Measurements from ENCODE around the gene SPOPL.
A peak's percentile ranks its signal among the peaks of the same experiment; 100 is the strongest.
"Not testable (repeated sequence)": the region's sequence is repeated elsewhere in the genome, so short reads cannot be mapped to it uniquely, and the experiment has no call there.

Gene SPOPL

GRCh38 chr2:138534791-138535190 is 33.2 kb downstream of the SPOPL start:
- DNase-seq: no peak

DNA sequence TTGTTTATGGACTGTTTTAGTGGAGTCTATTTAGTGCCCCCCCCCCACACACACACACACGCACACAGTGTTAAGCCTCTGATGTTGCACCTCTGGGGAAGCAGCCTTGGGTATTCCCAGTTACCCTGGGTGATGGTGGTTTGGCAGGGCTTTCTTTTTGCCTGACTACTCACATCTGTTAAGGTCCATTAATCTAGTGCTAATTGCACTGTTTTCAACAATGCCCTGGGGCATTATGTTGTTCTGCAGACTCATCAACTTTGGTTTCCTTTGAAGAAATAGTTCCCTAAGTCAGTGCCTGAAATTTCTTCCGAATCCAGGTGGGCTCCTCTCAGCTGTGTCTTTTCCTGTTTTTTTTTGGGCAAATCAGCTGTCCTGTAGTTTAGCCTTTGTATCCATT is 34.7 kb downstream of the SPOPL start:
- peak; percentile 73 for DNase-seq

GRCh38 chr2:138536740-138537139 is 35.2 kb downstream of the SPOPL start:
- DNase-seq: no peak

DNA sequence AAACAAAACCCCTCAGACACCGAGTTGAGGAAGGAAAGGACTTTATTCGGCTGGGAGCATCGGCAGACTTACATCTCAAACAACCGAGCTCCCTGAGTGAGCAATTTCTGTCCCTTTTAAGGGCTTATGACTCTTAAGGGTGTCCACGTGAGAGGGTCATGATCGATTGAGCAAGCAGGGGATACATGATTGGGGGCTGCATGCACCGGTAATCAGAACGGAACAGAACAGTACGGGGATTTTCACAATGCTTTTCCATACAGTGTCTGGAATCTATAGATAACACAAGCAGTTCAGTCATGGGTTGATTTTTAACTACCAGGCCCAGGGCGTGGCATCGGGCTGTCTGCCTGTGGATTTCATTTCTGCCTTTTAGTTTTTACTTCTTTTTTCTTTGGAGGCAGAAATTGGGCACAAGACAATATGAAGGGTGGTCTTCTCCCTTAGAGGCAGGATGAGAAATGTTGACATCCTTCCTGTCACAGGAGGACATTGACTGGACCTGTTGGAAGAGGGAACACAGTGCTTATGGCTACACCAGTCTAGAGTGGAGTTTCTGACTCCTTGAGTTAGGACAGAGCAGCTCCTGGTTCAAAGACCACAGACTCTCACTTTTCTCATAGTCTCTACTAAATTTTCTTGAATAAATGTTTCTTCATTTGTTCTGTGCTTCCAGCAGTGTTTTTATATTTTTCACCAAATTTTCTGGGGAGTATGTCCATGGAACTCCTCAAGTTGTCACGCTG is 35.8 kb downstream of the SPOPL start:
- no peak for DNase-seq

- not testable (repeated sequence) for DNase-seq
Measured at GRCh38 chr2:138544206-138544605, 42.6 kb downstream of the SPOPL start.

GRCh38 chr2:138548796-138549195 is 47.2 kb downstream of the SPOPL start:
- DNase-seq: no peak

- no peak for DNase-seq
Measured at GRCh38 chr2:138550172-138550571, 48.6 kb downstream of the SPOPL start.

DNA sequence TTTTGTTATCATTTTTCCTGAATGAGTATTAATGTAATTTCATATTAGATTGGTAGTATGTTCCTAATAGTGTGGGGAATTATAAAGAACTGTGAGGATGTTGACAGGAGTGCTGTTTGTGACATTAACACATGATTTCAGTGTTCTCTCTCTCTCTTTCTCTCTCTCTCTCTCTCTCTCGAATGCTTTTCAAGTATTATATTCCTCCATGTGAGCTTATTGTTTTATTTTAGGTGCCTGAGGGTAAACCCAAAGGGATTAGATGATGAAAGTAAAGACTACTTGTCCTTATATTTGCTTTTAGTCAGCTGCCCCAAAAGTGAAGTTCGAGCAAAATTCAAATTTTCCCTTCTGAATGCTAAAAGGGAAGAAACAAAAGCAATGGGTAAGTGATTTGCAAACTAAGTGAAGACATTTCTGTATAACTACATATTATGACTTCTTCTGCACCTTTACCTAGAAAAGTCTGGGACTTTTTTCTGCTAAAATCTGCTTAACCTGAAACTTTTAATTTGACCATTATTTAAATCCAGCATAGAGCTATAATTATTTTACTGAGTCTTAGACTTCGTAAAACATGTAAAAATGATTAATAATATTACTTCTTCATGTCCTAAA is 49.2 kb downstream of the SPOPL start:
- no peak for DNase-seq

DNA sequence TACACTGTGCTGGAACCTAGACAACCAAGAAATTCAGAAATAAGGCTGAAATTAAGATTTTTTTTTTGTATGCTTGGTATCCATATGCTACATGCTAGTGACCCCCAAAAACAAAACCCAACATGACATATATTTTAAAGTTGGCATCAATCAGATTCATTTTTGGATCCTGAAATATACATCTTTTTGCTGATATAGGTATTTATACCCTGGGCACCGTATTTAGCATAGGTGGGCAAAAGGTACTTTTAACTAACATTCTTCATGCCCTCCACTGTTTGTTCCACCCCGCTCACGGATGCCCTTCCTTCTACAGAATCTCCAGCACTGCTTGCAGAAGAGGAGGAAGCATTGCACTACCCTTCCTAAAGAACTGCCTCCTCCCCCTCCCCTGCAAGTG is 52.6 kb downstream of the SPOPL start:
- no peak for DNase-seq

GRCh38 chr2:138559641-138560040 is 58.1 kb downstream of the SPOPL start:
- DNase-seq: no peak

DNA sequence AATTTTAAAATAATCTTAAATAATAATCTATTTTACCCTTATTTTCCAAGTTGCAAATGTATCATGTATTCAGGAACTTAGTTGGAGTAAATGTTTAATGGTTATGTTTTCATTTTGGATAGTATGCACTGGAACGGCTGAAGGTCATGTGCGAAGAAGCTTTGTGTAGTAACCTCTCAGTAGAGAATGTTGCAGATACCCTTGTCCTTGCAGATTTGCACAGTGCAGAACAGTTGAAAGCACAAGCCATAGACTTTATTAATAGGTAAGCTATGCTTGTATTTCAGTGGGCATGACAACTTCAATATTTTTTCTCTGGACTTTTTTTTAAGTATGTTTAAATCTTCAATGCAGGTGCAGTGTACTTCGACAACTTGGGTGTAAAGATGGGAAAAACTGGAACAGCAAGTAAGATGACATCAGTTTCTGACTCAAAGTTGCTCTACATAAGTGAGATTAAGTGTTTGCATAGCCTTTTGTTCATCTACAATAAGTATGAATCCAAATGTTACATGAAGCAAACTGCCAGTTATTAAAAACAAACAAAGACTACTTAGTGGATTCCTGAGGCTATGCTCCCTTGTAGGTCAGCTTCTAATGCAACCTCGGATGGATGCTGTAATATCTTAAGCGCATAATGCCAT is 63.1 kb downstream of the SPOPL start:
- DNase-seq: peak; percentile 55

- DNase-seq: no peak
Measured at GRCh38 chr2:138565230-138565598, 63.6 kb downstream of the SPOPL start.

GRCh38 chr2:138572318-138572717 is 70.7 kb downstream of the SPOPL start:
- peak; percentile 29 for DNase-seq

DNA sequence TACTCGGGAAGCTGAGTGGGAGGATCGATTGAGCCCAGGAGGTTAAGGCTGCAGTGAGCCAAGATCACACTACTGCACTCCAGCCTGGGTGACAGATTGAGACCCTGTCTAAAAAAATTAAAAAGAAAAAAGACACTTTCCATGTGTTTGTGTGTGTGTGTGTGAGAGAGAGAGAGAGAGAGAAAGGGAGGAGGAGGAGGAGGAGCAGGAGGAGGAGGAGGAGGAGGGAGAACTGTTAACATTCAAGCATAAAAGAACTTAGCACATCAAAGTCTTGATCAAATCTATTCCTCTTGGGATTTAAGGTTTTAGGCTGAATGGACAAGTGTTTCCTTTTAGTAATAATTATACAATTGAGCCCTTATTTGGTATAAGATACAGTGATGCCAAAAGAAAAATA is 75.5 kb downstream of the SPOPL start:
- no peak for DNase-seq

DNA sequence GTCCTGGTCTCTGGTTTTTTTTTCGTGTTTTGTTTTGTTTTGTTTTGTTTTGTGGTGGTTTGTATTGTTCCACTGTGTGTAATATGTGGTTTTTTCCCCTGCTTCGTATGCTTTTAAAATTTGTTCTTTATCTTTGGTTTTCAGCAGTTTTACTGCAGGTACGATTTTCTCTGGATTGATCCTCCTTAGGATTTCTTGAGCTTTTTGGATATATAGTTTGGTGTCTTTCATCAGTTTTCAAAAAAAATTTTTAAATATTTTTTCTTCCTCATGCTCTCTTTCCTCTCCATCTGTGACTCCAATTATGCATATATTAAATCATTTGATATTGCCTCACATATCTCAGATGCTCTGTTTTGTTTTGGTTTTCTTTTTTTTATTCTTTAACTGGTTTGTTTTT is 78.0 kb downstream of the SPOPL start:
- DNase-seq: no peak

DNA sequence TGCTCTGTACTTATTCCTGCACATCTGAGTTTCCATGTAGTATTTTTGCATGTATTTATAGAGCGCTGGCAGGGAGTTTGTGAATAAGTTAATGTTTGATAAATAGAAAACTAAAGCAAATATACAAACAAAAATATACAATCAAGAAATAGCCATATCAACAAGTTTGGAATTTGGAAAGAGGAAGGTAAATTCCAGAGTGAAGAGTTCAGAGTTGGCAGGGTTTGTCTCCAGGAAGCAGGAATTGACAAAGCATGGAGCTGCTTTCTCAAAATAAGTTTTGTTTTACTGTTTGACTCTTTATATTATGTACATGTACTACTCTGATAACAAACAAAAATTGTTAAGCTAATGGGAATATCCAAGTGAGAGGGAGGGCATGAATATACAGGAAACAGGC is 80.3 kb downstream of the SPOPL start:
- no peak for DNase-seq

GRCh38 chr2:138589663-138590062 is 88.1 kb downstream of the SPOPL start:
- no peak for DNase-seq

DNA sequence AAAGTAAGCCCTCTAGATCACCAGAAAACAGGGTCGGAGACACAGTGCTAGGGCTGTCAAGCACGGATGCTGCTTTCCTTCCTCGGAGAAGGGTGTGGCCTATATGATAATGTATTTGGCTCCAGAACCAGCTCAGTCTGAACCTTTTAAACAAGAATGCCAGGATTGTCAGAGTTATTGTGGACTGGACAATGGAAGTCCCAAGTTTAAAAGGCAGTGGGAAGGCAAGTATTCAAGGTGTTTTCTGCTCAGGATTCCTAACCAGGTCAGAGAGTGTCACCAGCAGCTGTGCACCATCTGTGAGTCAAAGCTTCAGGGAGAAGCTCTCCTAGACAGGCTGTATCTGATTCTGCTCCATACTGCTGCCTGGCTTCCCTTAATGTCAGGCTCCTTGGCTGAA is 94.8 kb downstream of the SPOPL start:
- DNase-seq: no peak

- DNase-seq: no peak
Measured at GRCh38 chr2:138600732-138601457, 99.3 kb downstream of the SPOPL start.

- no peak for DNase-seq
Measured at GRCh38 chr2:138601458-138602165, 100.0 kb downstream of the SPOPL start.

DNA sequence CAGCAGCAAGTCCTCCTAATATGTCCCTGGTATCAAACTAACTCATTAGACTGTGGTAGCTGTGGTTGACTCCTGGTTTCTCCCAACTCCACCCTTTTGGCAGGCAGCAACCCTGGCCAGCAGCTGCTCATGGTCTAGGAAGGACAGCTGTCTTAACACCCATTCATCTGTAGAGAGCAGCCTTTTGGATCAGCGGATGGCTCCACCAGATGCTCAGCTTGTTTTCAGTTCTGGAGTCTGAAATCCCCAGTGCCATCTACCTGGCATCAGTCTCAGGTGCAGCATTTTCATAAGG is 100.5 kb downstream of the SPOPL start:
- DNase-seq: peak; percentile 59

GRCh38 chr2:138607746-138608145 is 106.2 kb downstream of the SPOPL start:
- DNase-seq: no peak

GRCh38 chr2:138609446-138609845 is 107.9 kb downstream of the SPOPL start:
- no peak for DNase-seq

Measured in DMS79 (cell line).